RWPE2 (cell line): ENCODE measurements around the gene PCDHA12.
A peak's percentile ranks its signal among the peaks of the same experiment; 100 is the strongest.

Source experiments
- ATAC-seq: fragments of 200-7000 bp; cut with Tn5 transposase; 3 replicates; pipeline ENCODE4 v1.9.1; 2021; ENCODE audit warnings: low read depth
- DNase-seq: peaks from one replicate; pipeline ENCODE4 v3.0.0-alpha.2; 2020; ENCODE audit warnings: low spot score
- H3K27ac ChIP-seq: fragments of 450-650 bp; 2 replicates; pipeline ENCODE4 v1.5.1; 2017; ENCODE audit warnings: mild to moderate bottlenecking; ENCODE audit not compliant: poor library complexity, severe bottlenecking
- H3K27me3 ChIP-seq: fragments of 250-450 bp; sonication (Bioruptor Pico); 2 replicates; pipeline ENCODE4 v1.5.1; 2021; ENCODE audit warnings: mild to moderate bottlenecking, moderate library complexity; ENCODE audit not compliant: insufficient read depth, poor library complexity, severe bottlenecking
- H3K36me3 ChIP-seq: fragments of 250-450 bp; sonication (Bioruptor Pico); 2 replicates; pipeline ENCODE4 v1.5.1; 2020; ENCODE audit warnings: low read depth, mild to moderate bottlenecking, moderate library complexity
- H3K4me1 ChIP-seq: fragments of 250-450 bp; sonication (Bioruptor Pico); 2 replicates; pipeline ENCODE4 v1.5.1; 2021; ENCODE audit warnings: mild to moderate bottlenecking, moderate library complexity; ENCODE audit not compliant: insufficient read depth, poor library complexity, severe bottlenecking
- H3K4me3 ChIP-seq: fragments of 250-450 bp; sonication (Bioruptor Pico); 2 replicates; pipeline ENCODE4 v1.5.1; 2021; ENCODE audit warnings: mild to moderate bottlenecking, moderate library complexity; ENCODE audit not compliant: severe bottlenecking
- H3K9me3 ChIP-seq: fragments of 250-450 bp; sonication (Bioruptor Pico); 2 replicates; pipeline ENCODE4 v1.5.1; 2021; ENCODE audit warnings: mild to moderate bottlenecking, moderate library complexity; ENCODE audit not compliant: severe bottlenecking
- TF ChIP-seq, protein P1 (sequence below): fragments of 450-650 bp; IDR thresholded peaks from one replicate; pipeline ENCODE4 v1.5.1; 2017; ENCODE audit warnings: mild to moderate bottlenecking, moderate library complexity; ENCODE audit not compliant: poor library complexity, severe bottlenecking

Gene PCDHA12

DNA sequence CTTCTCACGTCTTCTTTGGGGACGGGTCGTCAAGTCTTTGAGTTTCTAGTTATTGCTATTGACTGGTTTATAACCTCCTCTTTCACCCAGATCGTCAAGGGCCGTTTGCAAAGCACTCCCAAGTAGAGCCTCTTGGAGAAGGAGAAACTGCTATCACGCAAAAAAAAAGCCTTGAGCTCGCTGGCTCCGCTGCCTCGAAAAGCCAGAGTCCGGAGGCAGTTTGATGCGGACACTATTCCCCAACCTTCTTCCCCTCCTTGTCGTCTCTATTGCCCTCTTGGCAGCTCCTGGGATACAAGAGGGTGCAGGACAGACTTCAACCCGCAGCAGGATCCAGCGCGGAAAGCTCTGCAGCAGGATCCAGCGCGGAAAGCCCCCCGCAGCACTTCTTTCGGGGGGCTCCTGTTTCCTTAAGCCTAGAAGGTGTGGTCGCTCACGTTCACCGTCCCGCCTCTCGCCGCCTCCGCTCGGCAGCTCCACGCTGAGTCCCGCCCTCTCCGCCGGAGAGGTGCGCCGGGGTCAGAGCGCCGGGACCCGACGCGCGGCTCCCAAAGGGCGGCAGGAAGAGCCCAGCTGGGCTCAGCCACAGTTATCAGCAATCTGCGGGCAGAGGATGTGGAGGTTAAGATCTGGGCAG lies 50.8 kb downstream of the PCDHA12 start, which contains the start of gene PCDHAC1:
TSS of gene PCDHAC1 (plus strand) at position 494 of the 637 bp plus-strand sequence. CDS start 594 bp downstream, outside the sequence.
- peak; percentile 78 for ATAC-seq
- Histone ChIP-seq H3K4me1 (no peaks in the 10 kb centered on the region), H3K27ac (no peak within 1 kb of the TSS), H3K4me3 (peak within 1 kb of the TSS; percentile 46), H3K27me3 (peaks cover 6% of the 10 kb centered on the region), H3K9me3 (no peaks in the 10 kb centered on the region), H3K36me3 (no peaks in the 10 kb centered on the region)
- DNase-seq, result no peak
- TF ChIP-seq, protein P1, sequence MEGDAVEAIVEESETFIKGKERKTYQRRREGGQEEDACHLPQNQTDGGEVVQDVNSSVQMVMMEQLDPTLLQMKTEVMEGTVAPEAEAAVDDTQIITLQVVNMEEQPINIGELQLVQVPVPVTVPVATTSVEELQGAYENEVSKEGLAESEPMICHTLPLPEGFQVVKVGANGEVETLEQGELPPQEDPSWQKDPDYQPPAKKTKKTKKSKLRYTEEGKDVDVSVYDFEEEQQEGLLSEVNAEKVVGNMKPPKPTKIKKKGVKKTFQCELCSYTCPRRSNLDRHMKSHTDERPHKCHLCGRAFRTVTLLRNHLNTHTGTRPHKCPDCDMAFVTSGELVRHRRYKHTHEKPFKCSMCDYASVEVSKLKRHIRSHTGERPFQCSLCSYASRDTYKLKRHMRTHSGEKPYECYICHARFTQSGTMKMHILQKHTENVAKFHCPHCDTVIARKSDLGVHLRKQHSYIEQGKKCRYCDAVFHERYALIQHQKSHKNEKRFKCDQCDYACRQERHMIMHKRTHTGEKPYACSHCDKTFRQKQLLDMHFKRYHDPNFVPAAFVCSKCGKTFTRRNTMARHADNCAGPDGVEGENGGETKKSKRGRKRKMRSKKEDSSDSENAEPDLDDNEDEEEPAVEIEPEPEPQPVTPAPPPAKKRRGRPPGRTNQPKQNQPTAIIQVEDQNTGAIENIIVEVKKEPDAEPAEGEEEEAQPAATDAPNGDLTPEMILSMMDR, result no peak

DNA sequence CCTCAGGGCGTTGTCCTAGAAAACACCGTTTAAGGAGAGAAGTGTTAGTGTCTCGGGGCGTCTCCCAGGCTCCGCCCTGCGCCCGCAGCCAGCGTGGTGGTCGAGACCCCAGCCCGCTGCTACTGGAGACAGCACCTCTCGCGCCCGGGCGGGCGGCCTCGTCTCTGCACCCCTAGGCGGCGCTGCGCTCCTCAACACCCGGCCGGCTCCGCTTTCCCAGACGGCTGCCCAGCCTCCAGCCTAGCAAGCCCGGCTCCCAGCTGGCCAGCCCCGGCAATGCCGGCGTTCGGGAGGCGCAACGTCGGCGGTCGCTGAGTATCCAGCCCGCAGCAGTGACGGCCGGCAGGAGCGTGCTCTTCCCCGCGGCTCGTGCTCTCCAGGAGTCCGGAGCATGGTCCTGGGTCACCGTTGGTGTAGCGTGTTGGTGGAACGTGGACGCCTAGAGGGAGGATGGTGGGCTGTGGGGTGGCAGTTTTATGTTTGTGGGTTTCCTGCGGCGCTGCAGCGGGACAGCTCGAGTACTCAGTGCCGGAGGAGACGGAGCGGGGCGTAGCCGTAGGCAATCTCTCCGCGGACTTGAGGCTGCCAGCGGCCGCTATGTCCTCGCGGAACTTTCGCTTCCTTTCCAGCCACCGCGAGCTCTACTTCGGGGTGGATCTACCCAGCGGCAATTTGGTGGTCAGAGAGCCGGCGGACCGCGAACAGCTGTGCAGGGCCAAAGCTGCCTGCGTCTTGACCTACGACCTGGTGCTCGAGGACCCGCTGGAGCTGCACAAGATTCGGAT lies 51.5 kb downstream of the PCDHA12 start:
- Histone ChIP-seq H3K36me3 (no peaks in the 10 kb centered on the region), H3K27ac (no peak overlapping the region), H3K4me3 (peak overlapping the region; percentile 46), H3K4me1 (no peaks in the 10 kb centered on the region), H3K9me3 (no peaks in the 10 kb centered on the region), H3K27me3 (peaks cover 6% of the 10 kb centered on the region)
- TF ChIP-seq, protein P1, result peak; percentile 99
- DNase-seq (peak; percentile 89), ATAC-seq (peak; percentile 85)

DNA sequence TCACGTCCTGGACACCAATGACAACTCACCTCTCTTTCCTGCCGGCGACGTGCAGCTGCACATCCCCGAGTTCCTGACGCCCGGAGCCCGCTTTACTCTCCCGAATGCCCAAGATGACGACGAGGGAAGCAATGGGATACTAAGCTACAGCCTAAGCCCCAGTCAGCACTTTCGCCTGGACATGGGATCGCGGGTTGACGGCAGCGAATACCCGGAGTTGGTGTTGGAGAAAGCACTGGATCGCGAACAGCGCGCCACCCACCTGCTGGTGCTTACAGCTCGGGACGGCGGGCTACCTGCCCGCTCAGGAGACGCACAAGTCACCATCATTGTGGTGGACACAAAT lies 52.1 kb downstream of the PCDHA12 start:
- Histone ChIP-seq H3K36me3 (no peaks in the 10 kb centered on the region), H3K4me3 (peak overlapping the region; percentile 46), H3K9me3 (no peaks in the 10 kb centered on the region), H3K27me3 (peaks cover 6% of the 10 kb centered on the region), H3K27ac (no peak overlapping the region), H3K4me1 (peaks cover 2% of the 10 kb centered on the region)
- TF ChIP-seq, protein P1, result no peak
- DNase-seq (no peak), ATAC-seq (peak; percentile 8)
